IMR-90 (cell line): ENCODE results near the gene ATF4. TPM values are rescaled to one million over a fixed set of nuclear protein-coding genes. Genes with fewer than 3 reads are reported as not detected.

Experiments used
- ATAC-seq: fragments of 200-7000 bp; cut with Tn5 transposase; 2 replicates; pipeline ENCODE4 v1.9.1; 2020; ENCODE audit warnings: low read depth, mild to moderate bottlenecking, moderate library complexity
- BruUV-seq: library from RNA; stranded (reverse); fragments of 400-500 nt; replicated peaks from 2 replicates; lab custom pipeline; 2021; lab: Mats Ljungman, UMichigan
- CTCF ChIA-PET: fragments of 300-600 bp; formaldehyde crosslinking; extraction: SDS; loops from one replicate; lab custom pipeline; 2021; ENCODE audit warnings: antibody characterized with exemption; lab: Yijun Ruan, JAX
- POLR2A ChIA-PET: fragments of 300-600 bp; sonication (Branson Sonifier 250); formaldehyde crosslinking; loops from one replicate; lab custom pipeline; 2022; ENCODE audit warnings: antibody characterized with exemption; ENCODE audit not compliant: unreplicated experiment; lab: Charles Lee
- DNase-seq: peaks from one replicate; pipeline ENCODE4 v3.0.0; 2013
- H2AFZ ChIP-seq: replicated peaks from 2 replicates; pipeline ENCODE3; 2013; ENCODE audit warnings: low read length, mild to moderate bottlenecking; ENCODE audit not compliant: poor library complexity
- H2AK5ac ChIP-seq: 2 replicates; pipeline ENCODE4 v1.6.1; 2013; ENCODE audit warnings: low read depth, low read length, inconsistent platforms
- H2AK9ac ChIP-seq: replicated peaks from 2 replicates; pipeline ENCODE3; 2013; ENCODE audit warnings: mild to moderate bottlenecking, low read depth, low read length, moderate library complexity; ENCODE audit not compliant: poor library complexity
- H2BK120ac ChIP-seq: 2 replicates; pipeline ENCODE4 v1.6.1; 2013; ENCODE audit warnings: low read depth, low read length, inconsistent platforms
- H2BK15ac ChIP-seq: 3 replicates; pipeline ENCODE4 v1.6.1; 2013; ENCODE audit warnings: low read depth, low read length, inconsistent platforms
- H2BK20ac ChIP-seq: 2 replicates; pipeline ENCODE4 v1.6.1; 2013; ENCODE audit warnings: low read depth, mild to moderate bottlenecking, inconsistent platforms, low read length, moderate library complexity
- H2BK5ac ChIP-seq: 2 replicates; pipeline ENCODE4 v1.6.1; 2013; ENCODE audit warnings: mild to moderate bottlenecking, low read depth, low read length, inconsistent platforms; ENCODE audit not compliant: poor library complexity, severe bottlenecking
- H3K14ac ChIP-seq: replicated peaks from 2 replicates; pipeline ENCODE4 v1.6.1; 2013; ENCODE audit warnings: low read depth, low read length, inconsistent platforms
- H3K18ac ChIP-seq: 2 replicates; pipeline ENCODE4 v1.6.1; 2013; ENCODE audit warnings: low read depth, low read length, control low read depth
- H3K23ac ChIP-seq: 2 replicates; pipeline ENCODE4 v1.6.1; 2013; ENCODE audit warnings: low read depth, low read length, inconsistent platforms
- H3K27ac ChIP-seq: 2 replicates; pipeline ENCODE4 v1.5.1; 2013; ENCODE audit warnings: mild to moderate bottlenecking, control low read depth, low read length; ENCODE audit not compliant: insufficient read depth
- H3K27me3 ChIP-seq: 2 replicates; pipeline ENCODE4 v1.6.1; 2013; ENCODE audit warnings: low read length; ENCODE audit not compliant: control insufficient read depth, insufficient read depth
- H3K36me3 ChIP-seq: 2 replicates; pipeline ENCODE4 v1.6.1; 2013; ENCODE audit warnings: low read length, mixed read lengths; ENCODE audit not compliant: control insufficient read depth, insufficient read depth
- H3K4ac ChIP-seq: 2 replicates; pipeline ENCODE4 v1.6.1; 2013; ENCODE audit warnings: low read depth, low read length, inconsistent platforms
- H3K4me1 ChIP-seq: 2 replicates; pipeline ENCODE4 v1.6.1; 2013; ENCODE audit warnings: low read length, mixed read lengths; ENCODE audit not compliant: control insufficient read depth, insufficient read depth
- H3K4me2 ChIP-seq: 2 replicates; pipeline ENCODE4 v1.6.1; 2013; ENCODE audit warnings: low read depth, mild to moderate bottlenecking, control low read depth, low read length, moderate library complexity
- H3K4me3 ChIP-seq: 2 replicates; pipeline ENCODE4 v1.5.1; 2013; ENCODE audit warnings: low read depth, mild to moderate bottlenecking, control low read depth, low read length, moderate library complexity; ENCODE audit not compliant: insufficient read depth
- H3K56ac ChIP-seq: 2 replicates; pipeline ENCODE4 v1.6.1; 2013; ENCODE audit warnings: low read length, inconsistent platforms; ENCODE audit not compliant: insufficient read depth; ENCODE audit errors: extremely low read depth
- H3K79me1 ChIP-seq, 2 experiments: 2 replicates each; pipeline ENCODE4 v1.6.1; 2013; ENCODE audit warnings: low read length in 2 of 2, inconsistent platforms in 1 of 2, low read depth in 1 of 2
- H3K9ac ChIP-seq: 2 replicates; pipeline ENCODE4 v1.6.1; 2013; ENCODE audit warnings: low read depth, low read length, control low read depth
- H3K9me1 ChIP-seq: 2 replicates; pipeline ENCODE4 v1.6.1; 2013; ENCODE audit warnings: low read length, inconsistent platforms; ENCODE audit not compliant: insufficient read depth
- H3K9me3 ChIP-seq: 2 replicates; pipeline ENCODE4 v1.6.1; 2013; ENCODE audit warnings: low read length; ENCODE audit not compliant: control insufficient read depth, insufficient read depth
- H4K20me1 ChIP-seq: 2 replicates; pipeline ENCODE4 v1.6.1; 2013; ENCODE audit warnings: low read length, inconsistent platforms; ENCODE audit not compliant: insufficient read depth
- H4K5ac ChIP-seq: 2 replicates; pipeline ENCODE4 v1.6.1; 2013; ENCODE audit warnings: mild to moderate bottlenecking, low read depth, low read length, control low read depth
- H4K8ac ChIP-seq, 2 experiments: 2 replicates each; pipeline ENCODE4 v1.6.1; 2013; ENCODE audit warnings: low read depth in 2 of 2, low read length in 2 of 2, control low read depth in 1 of 2, inconsistent platforms in 1 of 2
- H4K91ac ChIP-seq: 2 replicates; pipeline ENCODE4 v1.6.1; 2013; ENCODE audit warnings: low read depth, low read length, inconsistent platforms; ENCODE audit not compliant: insufficient read depth
- RAD21 ChIP-seq: IDR thresholded peaks from 2 replicates; pipeline ENCODE4 v1.6.1; 2012; ENCODE audit warnings: low read length, improper control_type of control experiment
- SMC3 ChIP-seq: fragments of 150-350 bp; IDR thresholded peaks from 2 replicates; pipeline ENCODE4 v1.6.1; 2016; ENCODE audit warnings: low read depth, mild to moderate bottlenecking, antibody characterized with exemption, low read length, moderate library complexity
- WGBS, 2 experiments: methylation state at CpG; one replicate each; pipeline versions ENCODE4 v1.1.5 to v1.1.7; 2013; ENCODE audit warnings: missing lambda C conversion rate in 2 of 2; ENCODE audit not compliant: insufficient read length in 1 of 2; ENCODE audit errors: extremely low coverage in 2 of 2; 5-methylcytosine and 5-hydroxymethylcytosine counted together
- dilution Hi-C: fragments of 300-500 bp; cut with HindIII; formaldehyde crosslinking; loops from one replicate; pipeline ENCODE4 v1.14.3; 2018; ENCODE audit warnings: low sequenced_read_pairs; ENCODE audit not compliant: unreplicated experiment
- in situ Hi-C: fragments of 300-500 bp; cut with MboI; formaldehyde crosslinking; loops from 3 replicates; pipeline ENCODE4 v1.14.3; 2019; ENCODE audit warnings: low sequenced_read_pairs, inconsistent platforms, mixed read lengths
- intact Hi-C: fragments of 100-400 bp; cut with micrococcal nuclease; formaldehyde crosslinking; loops from 2 replicates; pipeline ENCODE4 v1.10.0; 2022
- polyA plus RNA-seq, 3 experiments: library from polyadenylated mRNA; depleted of rRNA; stranded (reverse); fragments of >200 nt; gene quantifications; 2 replicates each; pipeline ENCODE4 v1.2.3, GENCODE V29; 2012; ENCODE audit warnings: low replicate concordance in 1 of 3
- total RNA-seq: library from RNA; depleted of rRNA; stranded (reverse); fragments of >200 nt; gene quantifications from 2 replicates; pipeline ENCODE4 v1.2.3, GENCODE V29; 2012
- TF ChIP-seq, protein P1 (sequence below): fragments of 150-350 bp; IDR thresholded peaks from 2 replicates; pipeline ENCODE4 v1.6.1; 2017; ENCODE audit warnings: mild to moderate bottlenecking, antibody characterized with exemption, low read length, low read depth
- TF ChIP-seq, protein P2 (sequence below): fragments of 150-350 bp; IDR thresholded peaks from 2 replicates; pipeline ENCODE4 v1.6.1; 2016; ENCODE audit warnings: low read depth, mild to moderate bottlenecking, low read length, moderate library complexity, borderline replicate concordance
- TF ChIP-seq, protein P3 (sequence below): conservative IDR thresholded peaks from 2 replicates; pipeline ENCODE4 v1.5.1; 2012; ENCODE audit warnings: mild to moderate bottlenecking, low read depth, low read length, improper control_type of control experiment

Gene ATF4
- total and polyA plus RNA-seq, 2 of the 4 experiments (the other 2 are of a cell fraction): 148 to 662 TPM

- Histone ChIP-seq H3K4ac (no peak overlapping the region), H3K56ac (no peak overlapping the region), H3K23ac (no peak overlapping the region), H3K14ac (no peak overlapping the region), H3K4me1 (peaks cover 3% of the 10 kb centered on the region; the same call in 1 of the 2 replicates), H2AK9ac (no peak overlapping the region), H4K91ac (no peak overlapping the region), H3K4me3 (no peak overlapping the region), H3K27ac (no peak overlapping the region), H3K9ac (no peak overlapping the region), H3K27me3 (peaks cover 25% of the 10 kb centered on the region), H4K8ac (no peak overlapping the region), H2BK20ac (no peak overlapping the region), H3K36me3 (no peaks in the 10 kb centered on the region), H3K18ac (no peak overlapping the region), H2BK5ac (no peak overlapping the region), H2BK120ac (no peak overlapping the region), H2AFZ (no peak overlapping the region), H2BK15ac (no peak overlapping the region), H3K9me3 (no peaks in the 10 kb centered on the region), H3K9me1 (peaks cover 12% of the 10 kb centered on the region; the same call in 1 of the 2 replicates), H2AK5ac (no peak overlapping the region), H4K20me1 (peaks cover 15% of the 10 kb centered on the region), H4K5ac (no peak overlapping the region), H3K4me2 (no peak overlapping the region), H3K79me1 (no peaks in the 10 kb centered on the region)
- dilution Hi-C loops (no loop called here), intact Hi-C loops (no loop called here), in situ Hi-C loops (no loop called here)
- ATAC-seq (peak; percentile 42; the same call in 1 of the 2 replicates), DNase-seq (peak; percentile 32)
- no CpG with 5 or more reads among the region's 11 CpGs for WGBS, 2 experiments
- ChIA-PET POLR2A (no interaction called here), CTCF (interaction anchor here (0.7 to 1.5 kb wide), 4 partner anchors 8 to 494 kb away, joined by 3 to 7 read pairs (median 3); no protein-coding TSS in a partner anchor)
- TF ChIP-seq, protein P1, sequence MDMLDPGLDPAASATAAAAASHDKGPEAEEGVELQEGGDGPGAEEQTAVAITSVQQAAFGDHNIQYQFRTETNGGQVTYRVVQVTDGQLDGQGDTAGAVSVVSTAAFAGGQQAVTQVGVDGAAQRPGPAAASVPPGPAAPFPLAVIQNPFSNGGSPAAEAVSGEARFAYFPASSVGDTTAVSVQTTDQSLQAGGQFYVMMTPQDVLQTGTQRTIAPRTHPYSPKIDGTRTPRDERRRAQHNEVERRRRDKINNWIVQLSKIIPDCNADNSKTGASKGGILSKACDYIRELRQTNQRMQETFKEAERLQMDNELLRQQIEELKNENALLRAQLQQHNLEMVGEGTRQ: peak; percentile 17; the same call in 1 of the 2 replicates
- TF ChIP-seq RAD21: peak; percentile 49
- peak; percentile 59 for TF ChIP-seq SMC3
- TF ChIP-seq, protein P2, sequence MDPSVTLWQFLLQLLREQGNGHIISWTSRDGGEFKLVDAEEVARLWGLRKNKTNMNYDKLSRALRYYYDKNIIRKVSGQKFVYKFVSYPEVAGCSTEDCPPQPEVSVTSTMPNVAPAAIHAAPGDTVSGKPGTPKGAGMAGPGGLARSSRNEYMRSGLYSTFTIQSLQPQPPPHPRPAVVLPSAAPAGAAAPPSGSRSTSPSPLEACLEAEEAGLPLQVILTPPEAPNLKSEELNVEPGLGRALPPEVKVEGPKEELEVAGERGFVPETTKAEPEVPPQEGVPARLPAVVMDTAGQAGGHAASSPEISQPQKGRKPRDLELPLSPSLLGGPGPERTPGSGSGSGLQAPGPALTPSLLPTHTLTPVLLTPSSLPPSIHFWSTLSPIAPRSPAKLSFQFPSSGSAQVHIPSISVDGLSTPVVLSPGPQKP: no peak
- TF ChIP-seq, protein P3, sequence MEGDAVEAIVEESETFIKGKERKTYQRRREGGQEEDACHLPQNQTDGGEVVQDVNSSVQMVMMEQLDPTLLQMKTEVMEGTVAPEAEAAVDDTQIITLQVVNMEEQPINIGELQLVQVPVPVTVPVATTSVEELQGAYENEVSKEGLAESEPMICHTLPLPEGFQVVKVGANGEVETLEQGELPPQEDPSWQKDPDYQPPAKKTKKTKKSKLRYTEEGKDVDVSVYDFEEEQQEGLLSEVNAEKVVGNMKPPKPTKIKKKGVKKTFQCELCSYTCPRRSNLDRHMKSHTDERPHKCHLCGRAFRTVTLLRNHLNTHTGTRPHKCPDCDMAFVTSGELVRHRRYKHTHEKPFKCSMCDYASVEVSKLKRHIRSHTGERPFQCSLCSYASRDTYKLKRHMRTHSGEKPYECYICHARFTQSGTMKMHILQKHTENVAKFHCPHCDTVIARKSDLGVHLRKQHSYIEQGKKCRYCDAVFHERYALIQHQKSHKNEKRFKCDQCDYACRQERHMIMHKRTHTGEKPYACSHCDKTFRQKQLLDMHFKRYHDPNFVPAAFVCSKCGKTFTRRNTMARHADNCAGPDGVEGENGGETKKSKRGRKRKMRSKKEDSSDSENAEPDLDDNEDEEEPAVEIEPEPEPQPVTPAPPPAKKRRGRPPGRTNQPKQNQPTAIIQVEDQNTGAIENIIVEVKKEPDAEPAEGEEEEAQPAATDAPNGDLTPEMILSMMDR: peak; percentile 55
- no TSS peak for BruUV-seq
Observed at GRCh38 chr22:39543095-39543494, 22.7 kb downstream of the ATF4 start.
